Neuronal stem cell (in vitro differentiated cells): ENCODE results near the gene RGS14.

Experiments
- DNase-seq: peaks from one replicate; pipeline ENCODE4 v3.0.0-alpha.2; 2013; ENCODE audit warnings: low spot score
- H2AFZ ChIP-seq: one replicate; pipeline ENCODE4 v1.6.1; 2013; ENCODE audit warnings: mild to moderate bottlenecking, low read length, inconsistent platforms
- H2AK5ac ChIP-seq: 2 replicates; pipeline ENCODE4 v1.6.1; 2013; ENCODE audit warnings: low read depth, mild to moderate bottlenecking, inconsistent platforms, low read length, moderate library complexity, mixed read lengths
- H2BK120ac ChIP-seq: 2 replicates; pipeline ENCODE4 v1.6.1; 2013; ENCODE audit warnings: low read depth, mild to moderate bottlenecking, inconsistent platforms, low read length, moderate library complexity, mixed read lengths
- H2BK12ac ChIP-seq: one replicate; pipeline ENCODE4 v1.6.1; 2013; ENCODE audit warnings: low read length, inconsistent platforms
- H2BK15ac ChIP-seq: 2 replicates; pipeline ENCODE4 v1.6.1; 2013; ENCODE audit warnings: mild to moderate bottlenecking, low read length, inconsistent platforms, mixed read lengths
- H2BK5ac ChIP-seq: one replicate; pipeline ENCODE4 v1.6.1; 2013; ENCODE audit warnings: inconsistent platforms, mild to moderate bottlenecking, low read length, moderate library complexity
- H3K14ac ChIP-seq: one replicate; pipeline ENCODE4 v1.6.1; 2013; ENCODE audit warnings: low read length, inconsistent platforms
- H3K18ac ChIP-seq: 2 replicates; pipeline ENCODE4 v1.6.1; 2013; ENCODE audit warnings: low read length, inconsistent platforms
- H3K23ac ChIP-seq: 2 replicates; pipeline ENCODE4 v1.6.1; 2013; ENCODE audit warnings: low read depth, mild to moderate bottlenecking, mixed read lengths, low read length, inconsistent platforms; ENCODE audit not compliant: poor library complexity
- H3K27ac ChIP-seq: replicated peaks from 3 replicates; pipeline ENCODE4 v1.5.1; 2013; ENCODE audit warnings: low read length, inconsistent platforms
- H3K27me3 ChIP-seq, 3 experiments: 2 replicates each; pipeline ENCODE4 v1.6.1; 2013; ENCODE audit warnings: low read length in 3 of 3, mild to moderate bottlenecking in 2 of 3, inconsistent platforms in 1 of 3, low read depth in 1 of 3, mixed read lengths in 1 of 3, moderate library complexity in 1 of 3; ENCODE audit not compliant: control insufficient read depth in 3 of 3, insufficient read depth in 3 of 3
- H3K36me3 ChIP-seq, 2 donors: replicated peaks in 1 of 2; 2 replicates each; pipeline ENCODE4 v1.6.1; 2013; ENCODE audit warnings: low read length in 2 of 2; ENCODE audit not compliant: control insufficient read depth in 2 of 2, insufficient read depth in 2 of 2
- H3K4ac ChIP-seq: 2 replicates; pipeline ENCODE4 v1.6.1; 2013; ENCODE audit warnings: inconsistent platforms, mild to moderate bottlenecking, low read length, moderate library complexity
- H3K4me1 ChIP-seq, 2 donors: 1 replicate in 1 of 2; 2 replicates in 1 of 2; pipeline ENCODE4 v1.6.1; 2013; ENCODE audit warnings: low read length in 2 of 2, low read depth in 1 of 2; ENCODE audit not compliant: control insufficient read depth in 2 of 2, insufficient read depth in 1 of 2
- H3K4me2 ChIP-seq: one replicate; pipeline ENCODE4 v1.6.1; 2013; ENCODE audit warnings: mild to moderate bottlenecking, low read length, inconsistent platforms; ENCODE audit not compliant: insufficient read depth, poor library complexity, severe bottlenecking
- H3K4me3 ChIP-seq, 2 donors: 2 replicates each; pipeline ENCODE4 v1.5.1; 2013; ENCODE audit warnings: low read length in 2 of 2, mild to moderate bottlenecking in 2 of 2, inconsistent platforms in 1 of 2, moderate library complexity in 1 of 2
- H3K79me1 ChIP-seq: one replicate; pipeline ENCODE4 v1.6.1; 2013; ENCODE audit warnings: low read depth, mild to moderate bottlenecking, inconsistent platforms, low read length, moderate library complexity
- H3K9ac ChIP-seq: one replicate; pipeline ENCODE4 v1.6.1; 2013; ENCODE audit warnings: mild to moderate bottlenecking, low read depth, low read length, inconsistent platforms; ENCODE audit not compliant: poor library complexity
- H3K9me3 ChIP-seq, 2 donors: replicated peaks in 1 of 2; 2 replicates each; pipeline versions ENCODE3 to v1.6.1; 2013; ENCODE audit warnings: low read length in 2 of 2, mild to moderate bottlenecking in 2 of 2, inconsistent platforms in 1 of 2, low read depth in 1 of 2, mixed read lengths in 1 of 2, moderate library complexity in 1 of 2; ENCODE audit not compliant: control insufficient read depth in 2 of 2, insufficient read depth in 1 of 2
- H4K8ac ChIP-seq: one replicate; pipeline ENCODE4 v1.6.1; 2013; ENCODE audit warnings: low read depth, mild to moderate bottlenecking, inconsistent platforms, low read length, moderate library complexity
- H4K91ac ChIP-seq: one replicate; pipeline ENCODE4 v1.6.1; 2013; ENCODE audit warnings: low read length, low read depth, mild to moderate bottlenecking, inconsistent platforms; ENCODE audit not compliant: poor library complexity
- WGBS, 2 donors: extraction: QIAGEN DNeasy Blood & Tissue Kit; methylation state at CpG; one replicate each; pipeline ENCODE4 v1.1.7; 2013; ENCODE audit warnings: missing lambda C conversion rate in 2 of 2, mixed read lengths in 1 of 2; ENCODE audit not compliant: insufficient read length in 2 of 2, insufficient replicate concordance in 1 of 2; ENCODE audit errors: extremely low coverage in 2 of 2; 5-methylcytosine and 5-hydroxymethylcytosine counted together

The RGS14 gene

DNA sequence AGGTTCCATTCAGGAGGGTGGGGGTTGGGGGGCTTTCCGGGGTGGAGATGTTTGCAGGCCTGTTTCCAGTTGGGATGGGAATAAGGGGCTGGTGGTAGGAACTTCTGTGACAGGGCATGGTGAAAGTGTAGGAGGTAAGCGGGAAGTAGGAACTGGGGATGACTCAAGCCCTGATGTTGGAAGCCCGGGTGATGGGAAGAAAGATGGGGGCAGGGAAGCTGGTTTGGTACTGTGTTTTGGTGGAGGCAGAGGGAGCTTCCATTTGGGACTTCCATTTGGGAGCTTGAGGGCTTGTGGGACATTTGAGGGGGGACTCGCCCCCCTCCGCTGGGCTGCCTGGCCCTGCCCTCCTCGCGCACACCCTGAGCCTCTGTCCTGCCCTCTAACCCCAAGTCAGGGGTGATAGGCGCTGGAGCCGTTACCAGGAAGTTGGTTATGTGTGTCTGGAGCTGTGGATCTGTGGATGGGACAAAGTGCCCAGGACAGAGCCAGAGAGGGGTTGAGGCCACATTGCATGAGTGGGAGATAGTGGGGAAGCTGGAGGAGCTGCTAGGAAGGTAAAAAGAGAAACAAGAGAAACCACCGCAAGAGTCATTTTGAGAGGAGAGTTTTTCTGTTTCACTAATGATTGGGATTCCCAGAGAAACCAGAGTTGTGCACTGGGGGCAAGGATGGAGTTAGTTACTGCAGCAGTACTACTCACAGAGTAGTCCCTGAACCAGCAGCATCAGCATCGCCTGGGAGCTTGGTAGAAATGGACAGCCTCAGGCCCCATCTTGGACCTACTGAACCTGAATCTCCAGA is 6.6 kb downstream of the RGS14 start:
- Histone ChIP-seq H3K9ac (no peak overlapping the region), H2AK5ac (peak overlapping the region; percentile 64), H3K23ac (no peak overlapping the region), H3K9me3 (peaks cover 0 to 2% of the 10 kb centered on the region in 2 donors), H3K14ac (no peak overlapping the region), H3K27me3 (peaks cover 0 to 28% (median 0%) of the 10 kb centered on the region in 3 experiments), H2BK12ac (peak overlapping the region; percentile 64), H3K4me2 (no peak overlapping the region), H3K36me3 (no peaks in the 10 kb centered on the region), H3K4me1 (peaks cover 18 to 31% of the 10 kb centered on the region in 2 donors), H2BK120ac (no peak overlapping the region), H4K8ac (no peak overlapping the region), H2BK15ac (peak overlapping the region; percentile 90), H2AFZ (no peak overlapping the region), H3K79me1 (no peaks in the 10 kb centered on the region), H3K4me3 (no peak overlapping the region), H3K18ac (peak overlapping the region; percentile 32), H4K91ac (no peak overlapping the region), H3K4ac (no peak overlapping the region), H2BK5ac (no peak overlapping the region), H3K27ac (no peak overlapping the region)
- no peak for DNase-seq
- no CpG with 5 or more reads among the region's 11 CpGs for WGBS, 2 donors

DNA sequence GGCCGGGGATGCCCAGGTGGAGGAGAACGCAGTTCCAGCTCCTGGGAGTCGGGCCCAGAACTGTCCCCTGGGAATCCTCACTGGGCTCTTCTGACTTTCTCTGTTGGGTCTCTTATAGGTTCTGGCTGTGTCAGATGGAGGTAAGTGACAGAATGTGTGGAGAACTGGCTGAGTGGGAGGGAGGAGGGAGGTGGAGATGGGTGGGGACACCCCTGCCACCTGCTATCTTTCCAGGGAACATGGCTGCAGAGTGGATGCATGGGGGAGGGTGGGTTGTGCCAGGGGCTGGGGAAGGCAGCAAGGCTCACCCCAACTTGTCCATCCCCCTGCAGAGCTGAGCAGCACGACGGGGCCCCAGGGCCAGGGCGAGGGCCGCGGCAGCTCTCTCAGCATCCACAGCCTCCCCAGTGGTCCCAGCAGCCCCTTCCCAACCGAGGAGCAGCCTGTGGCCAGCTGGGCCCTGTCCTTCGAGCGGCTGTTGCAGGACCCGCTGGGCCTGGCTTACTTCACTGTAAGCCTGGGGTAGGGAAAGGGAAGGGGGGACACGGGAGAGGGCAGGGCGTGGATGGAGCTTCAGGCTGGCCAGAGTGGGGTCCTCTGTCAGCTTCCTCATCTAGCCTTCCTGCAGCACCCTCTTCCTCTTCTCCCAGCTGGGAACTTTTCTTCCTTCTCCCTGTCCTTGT is 8.3 kb downstream of the RGS14 start:
- Histone ChIP-seq H3K36me3 (no peaks in the 10 kb centered on the region), H3K79me1 (no peaks in the 10 kb centered on the region), H2AFZ (peak overlapping the region; percentile 96), H3K18ac (peak overlapping the region; percentile 78), H2BK120ac (peak overlapping the region; percentile 2), H3K4ac (peak overlapping the region; percentile 4), H2BK5ac (no peak overlapping the region), H3K23ac (no peak overlapping the region), H2BK12ac (no peak overlapping the region), H3K4me3 (peak overlapping the region in 1 of 2 donors; percentile 52), H2BK15ac (peak overlapping the region; percentile 24), H4K8ac (no peak overlapping the region), H2AK5ac (peak overlapping the region; percentile 49), H3K9ac (peak overlapping the region; percentile 46), H3K14ac (no peak overlapping the region), H3K9me3 (peaks cover 0 to 2% of the 10 kb centered on the region in 2 donors), H4K91ac (no peak overlapping the region), H3K27ac (peak overlapping the region; percentile 81), H3K4me1 (peaks cover 19 to 25% of the 10 kb centered on the region in 2 donors), H3K27me3 (peaks cover 0 to 28% (median 0%) of the 10 kb centered on the region in 3 experiments), H3K4me2 (peak overlapping the region; percentile 72)
- no peak for DNase-seq
- no CpG with 5 or more reads among the region's 14 CpGs for WGBS, 2 donors

- Histone ChIP-seq H3K79me1 (no peaks in the 10 kb centered on the region), H3K4me2 (peak overlapping the region; percentile 90), H2BK12ac (no peak overlapping the region), H2BK120ac (peak overlapping the region; percentile 29), H3K23ac (peak overlapping the region; percentile 92), H2AFZ (peak overlapping the region; percentile 96), H4K91ac (no peak overlapping the region), H2AK5ac (peak overlapping the region; percentile 49), H3K4me3 (peak overlapping the region; percentile 52 to 75), H2BK15ac (peak overlapping the region; percentile 24), H3K9me3 (peaks cover 0 to 2% of the 10 kb centered on the region in 2 donors), H4K8ac (no peak overlapping the region), H3K27ac (peak overlapping the region; percentile 81), H3K4ac (no peak overlapping the region), H3K27me3 (peaks cover 0 to 24% (median 0%) of the 10 kb centered on the region in 3 experiments), H3K4me1 (peaks cover 24 to 27% of the 10 kb centered on the region in 2 donors), H2BK5ac (peak overlapping the region; percentile 67), H3K18ac (peak overlapping the region; percentile 97), H3K14ac (no peak overlapping the region), H3K36me3 (no peaks in the 10 kb centered on the region), H3K9ac (peak overlapping the region; percentile 75)
- WGBS, 2 donors = no CpG with 5 or more reads among the region's 36 CpGs
- peak; percentile 87 for DNase-seq
Measured at GRCh38 chr5:177366528-177367322, 9.0 kb downstream of the RGS14 start.
